Measurements from ENCODE around the gene JMJD4.
"Not testable (repeated sequence)": the region's sequence is repeated elsewhere in the genome, so short reads cannot be mapped to it uniquely, and the experiment has no call there.

The JMJD4 gene

GRCh38 chr1:227718932-227719331 lies 16.2 kb downstream of the JMJD4 start:
- DNase-seq (ENCODE audit: low read depth) = no peak
- TF ChIP-seq CTCF (IDR thresholded peaks at IDR 0.05; ENCODE audit: low read depth, low read length, missing control alignments) = no peak
- H3K4me3 ChIP-seq (ENCODE audit: low read depth, low read length) = no peak overlapping the region

- no peak for TF ChIP-seq CTCF (IDR thresholded peaks at IDR 0.05; ENCODE audit: low read depth, low read length, missing control alignments)
- DNase-seq (ENCODE audit: low read depth) = no peak
- H3K4me3 ChIP-seq (ENCODE audit: low read depth, low read length) = no peak overlapping the region
Measured at GRCh38 chr1:227712648-227713047, 22.5 kb downstream of the JMJD4 start.

GRCh38 chr1:227710474-227710873 lies 24.6 kb downstream of the JMJD4 start:
- DNase-seq (ENCODE audit: low read depth); H3K4me3 ChIP-seq (ENCODE audit: low read depth, low read length): not testable (repeated sequence)

- no peak for TF ChIP-seq CTCF (IDR thresholded peaks at IDR 0.05; ENCODE audit: low read depth, low read length, missing control alignments)
- DNase-seq (ENCODE audit: low read depth) = no peak
- H3K4me3 ChIP-seq (ENCODE audit: low read depth, low read length) = no peak overlapping the region
Measured at GRCh38 chr1:227709451-227709850, 25.7 kb downstream of the JMJD4 start.

GRCh38 chr1:227707846-227708245 lies 27.3 kb downstream of the JMJD4 start:
- H3K4me3 ChIP-seq (ENCODE audit: low read depth, low read length) = no peak overlapping the region
- TF ChIP-seq CTCF (IDR thresholded peaks at IDR 0.05; ENCODE audit: low read depth, low read length, missing control alignments) = no peak
- no peak for DNase-seq (ENCODE audit: low read depth)

GRCh38 chr1:227701631-227702030 lies 33.5 kb downstream of the JMJD4 start:
- not testable (repeated sequence) for DNase-seq (ENCODE audit: low read depth); H3K4me3 ChIP-seq (ENCODE audit: low read depth, low read length)

- no peak for DNase-seq (ENCODE audit: low read depth)
- no peak for TF ChIP-seq CTCF (IDR thresholded peaks at IDR 0.05; ENCODE audit: low read depth, low read length, missing control alignments)
- no peak overlapping the region for H3K4me3 ChIP-seq (ENCODE audit: low read depth, low read length)
Measured at GRCh38 chr1:227697321-227697864, 37.7 kb downstream of the JMJD4 start.

- TF ChIP-seq CTCF (IDR thresholded peaks at IDR 0.05; ENCODE audit: low read depth, low read length, missing control alignments) = no peak
- no peak overlapping the region for H3K4me3 ChIP-seq (ENCODE audit: low read depth, low read length)
- DNase-seq (ENCODE audit: low read depth) = no peak
Measured at GRCh38 chr1:227685807-227686206, 49.3 kb downstream of the JMJD4 start.

All from GM12864 (cell line).